SU-DHL-6 (cell line): ENCODE results near the gene XRCC4.

ENCODE experiments used
- EZH2phosphoT487 ChIP-seq: fragments of 200-600 bp; sonication (generic), shearing (Covaris generic); conservative IDR thresholded peaks from 2 replicates; pipeline ENCODE4 v1.6.1; 2018; ENCODE audit warnings: mild to moderate bottlenecking, antibody characterized with exemption, low read length, moderate library complexity, mixed read lengths
- TF ChIP-seq, protein P1 (sequence below): fragments of 200-600 bp; sonication (generic); IDR thresholded peaks from one replicate; pipeline ENCODE4 v1.5.1; 2017; ENCODE audit warnings: antibody characterized with exemption, mild to moderate bottlenecking, low read length, moderate library complexity; ENCODE audit not compliant: insufficient read depth, poor library complexity, severe bottlenecking

DNA sequence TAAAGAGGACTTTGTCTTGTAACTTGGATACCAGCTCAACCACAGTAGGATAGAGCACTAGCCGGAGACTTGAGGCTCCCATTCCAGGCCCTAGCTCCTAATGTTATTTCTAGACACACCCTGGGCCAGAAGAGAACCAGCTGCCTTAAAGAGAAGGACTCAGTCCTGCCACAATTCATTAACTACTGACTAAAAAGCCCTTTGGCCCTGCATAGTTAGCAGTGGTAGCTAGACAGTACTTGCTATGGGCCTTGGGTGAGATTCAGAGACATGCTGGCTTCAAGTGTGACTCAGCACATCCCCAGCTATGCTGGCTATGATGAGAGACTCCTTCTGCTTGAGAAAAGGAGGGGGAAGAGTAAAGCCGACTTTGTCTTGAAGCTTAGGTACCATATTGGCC, 47.4 kb upstream of the XRCC4 start:
- TF ChIP-seq, protein P1, sequence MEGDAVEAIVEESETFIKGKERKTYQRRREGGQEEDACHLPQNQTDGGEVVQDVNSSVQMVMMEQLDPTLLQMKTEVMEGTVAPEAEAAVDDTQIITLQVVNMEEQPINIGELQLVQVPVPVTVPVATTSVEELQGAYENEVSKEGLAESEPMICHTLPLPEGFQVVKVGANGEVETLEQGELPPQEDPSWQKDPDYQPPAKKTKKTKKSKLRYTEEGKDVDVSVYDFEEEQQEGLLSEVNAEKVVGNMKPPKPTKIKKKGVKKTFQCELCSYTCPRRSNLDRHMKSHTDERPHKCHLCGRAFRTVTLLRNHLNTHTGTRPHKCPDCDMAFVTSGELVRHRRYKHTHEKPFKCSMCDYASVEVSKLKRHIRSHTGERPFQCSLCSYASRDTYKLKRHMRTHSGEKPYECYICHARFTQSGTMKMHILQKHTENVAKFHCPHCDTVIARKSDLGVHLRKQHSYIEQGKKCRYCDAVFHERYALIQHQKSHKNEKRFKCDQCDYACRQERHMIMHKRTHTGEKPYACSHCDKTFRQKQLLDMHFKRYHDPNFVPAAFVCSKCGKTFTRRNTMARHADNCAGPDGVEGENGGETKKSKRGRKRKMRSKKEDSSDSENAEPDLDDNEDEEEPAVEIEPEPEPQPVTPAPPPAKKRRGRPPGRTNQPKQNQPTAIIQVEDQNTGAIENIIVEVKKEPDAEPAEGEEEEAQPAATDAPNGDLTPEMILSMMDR = no peak
- no peak for TF ChIP-seq EZH2phosphoT487
